ENCODE measurements around the gene MLN. TPM values are rescaled to one million over a fixed set of nuclear protein-coding genes. Genes with fewer than 3 reads are reported as not detected.

MLN gene
- total RNA-seq, 1 experiment from 2014 or later: not detected

DNA sequence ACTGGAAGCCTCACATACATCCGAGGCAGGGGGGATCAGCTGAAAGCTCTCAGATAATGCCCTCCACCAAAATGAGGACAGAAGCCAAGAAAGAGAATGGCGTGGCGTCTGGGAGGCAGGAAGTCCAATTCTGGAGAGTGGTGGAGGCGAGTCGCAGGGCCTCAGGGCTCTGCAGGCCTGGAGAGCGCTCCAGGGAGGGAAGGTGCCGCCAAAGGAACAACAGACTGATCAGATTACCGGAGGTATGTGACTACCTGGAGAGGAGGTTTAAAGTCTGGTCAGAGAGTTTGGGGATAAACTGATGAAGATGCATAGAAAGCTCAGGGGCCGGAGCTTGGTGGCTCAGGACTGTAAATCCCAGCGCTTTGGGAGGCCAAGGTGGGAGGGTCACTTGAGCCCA is 45.9 kb downstream of the MLN start:
- Histone ChIP-seq H2BK15ac (ENCODE audit: low read depth, low read length) (no peak overlapping the region), H3K27me3 (ENCODE audit: insufficient read depth, low read length) (no peaks in the 10 kb centered on the region), H2AK5ac (ENCODE audit: insufficient read length, low read length) (no peak overlapping the region), H3K56ac (ENCODE audit: insufficient read length, low read depth, low read length) (no peak overlapping the region), H3K4ac (ENCODE audit: low read depth, low read length) (no peak overlapping the region), H3K23me2 (ENCODE audit: insufficient read length, low read depth, low read length, poor library complexity, severe bottlenecking) (no peaks in the 10 kb centered on the region), H3T11ph (ENCODE audit: low read length) (no peak overlapping the region), H2AFZ (ENCODE audit: low read length) (no peak overlapping the region), H4K91ac (ENCODE audit: insufficient read length, low read depth, low read length) (no peak overlapping the region), H3K23ac (ENCODE audit: insufficient read length, low read depth, low read length) (no peak overlapping the region), H3K9ac (ENCODE audit: extremely low read depth, insufficient read length, low read length) (no peak overlapping the region), H2BK12ac (ENCODE audit: insufficient read length, low read depth, low read length) (no peak overlapping the region), H3K4me2 (ENCODE audit: insufficient read depth, insufficient read length, low read length) (no peak overlapping the region), H2BK120ac (ENCODE audit: low read depth, low read length, poor library complexity, severe bottlenecking) (no peak overlapping the region), H4K20me1 (ENCODE audit: control insufficient read depth, insufficient read depth, insufficient read length) (no peaks in the 10 kb centered on the region), H2BK20ac (ENCODE audit: low read depth, low read length, poor library complexity, severe bottlenecking) (no peak overlapping the region), H3K4me1 (ENCODE audit: insufficient read depth, low read length) (peaks cover 2% of the 10 kb centered on the region; the same call in 1 of the 2 replicates), H3K27ac (ENCODE audit: insufficient read length, low read depth, low read length) (no peak overlapping the region), H2BK5ac (ENCODE audit: insufficient read length, low read length) (no peak overlapping the region), H3K18ac (ENCODE audit: insufficient read length, low read depth, low read length) (no peak overlapping the region), H4K5ac (ENCODE audit: insufficient read length, low read depth, low read length) (no peak overlapping the region), H4K8ac (replicated peaks; ENCODE audit: insufficient read length, low read depth, low read length) (no peak overlapping the region), H3K79me1 (ENCODE audit: insufficient read depth, low read depth, low read length, poor library complexity, severe bottlenecking) (no peaks in the 10 kb centered on the region), H3K79me2 (ENCODE audit: insufficient read depth, low read length) (no peaks in the 10 kb centered on the region), H3K14ac (ENCODE audit: insufficient read depth, low read length) (no peak overlapping the region), H3K9me3 (ENCODE audit: control insufficient read depth, low read depth, low read length) (no peaks in the 10 kb centered on the region)
- Mint-ChIP-seq H3K27me3 (ENCODE audit: low read depth) (no peaks in the 10 kb centered on the region), H3K36me3 (ENCODE audit: insufficient read depth in 1 of 3, low read depth in 3 of 3) (no peaks in the 10 kb centered on the region), H3K9me3 (no peaks in the 10 kb centered on the region; a peak in 2 of 5 replicates), H3K27ac (peak overlapping the region; percentile 5 to 58 (median 46); a peak in 1 of 7 replicates), H3K4me3 (no peak overlapping the region), H3K4me1 (peaks cover 25 to 40% of the 10 kb centered on the region in 2 experiments)
- no CpG with 5 or more reads among the region's 10 CpGs for WGBS (ENCODE audit: extremely low coverage, insufficient read length, low lambda C conversion rate)
- TF ChIP-seq, protein P1, sequence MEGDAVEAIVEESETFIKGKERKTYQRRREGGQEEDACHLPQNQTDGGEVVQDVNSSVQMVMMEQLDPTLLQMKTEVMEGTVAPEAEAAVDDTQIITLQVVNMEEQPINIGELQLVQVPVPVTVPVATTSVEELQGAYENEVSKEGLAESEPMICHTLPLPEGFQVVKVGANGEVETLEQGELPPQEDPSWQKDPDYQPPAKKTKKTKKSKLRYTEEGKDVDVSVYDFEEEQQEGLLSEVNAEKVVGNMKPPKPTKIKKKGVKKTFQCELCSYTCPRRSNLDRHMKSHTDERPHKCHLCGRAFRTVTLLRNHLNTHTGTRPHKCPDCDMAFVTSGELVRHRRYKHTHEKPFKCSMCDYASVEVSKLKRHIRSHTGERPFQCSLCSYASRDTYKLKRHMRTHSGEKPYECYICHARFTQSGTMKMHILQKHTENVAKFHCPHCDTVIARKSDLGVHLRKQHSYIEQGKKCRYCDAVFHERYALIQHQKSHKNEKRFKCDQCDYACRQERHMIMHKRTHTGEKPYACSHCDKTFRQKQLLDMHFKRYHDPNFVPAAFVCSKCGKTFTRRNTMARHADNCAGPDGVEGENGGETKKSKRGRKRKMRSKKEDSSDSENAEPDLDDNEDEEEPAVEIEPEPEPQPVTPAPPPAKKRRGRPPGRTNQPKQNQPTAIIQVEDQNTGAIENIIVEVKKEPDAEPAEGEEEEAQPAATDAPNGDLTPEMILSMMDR (conservative IDR thresholded peaks at IDR 0.05): no peak
- DNase-seq: no peak

Measured in H9 (cell line).